GM19238 (cell line): Measurements from ENCODE around the gene PARD3B.

ENCODE experiments used
- DNase-seq: peaks from one replicate; pipeline ENCODE4 v3.0.0; 2011; ENCODE audit warnings: low spot score; ENCODE audit not compliant: insufficient read length

PARD3B gene

DNA sequence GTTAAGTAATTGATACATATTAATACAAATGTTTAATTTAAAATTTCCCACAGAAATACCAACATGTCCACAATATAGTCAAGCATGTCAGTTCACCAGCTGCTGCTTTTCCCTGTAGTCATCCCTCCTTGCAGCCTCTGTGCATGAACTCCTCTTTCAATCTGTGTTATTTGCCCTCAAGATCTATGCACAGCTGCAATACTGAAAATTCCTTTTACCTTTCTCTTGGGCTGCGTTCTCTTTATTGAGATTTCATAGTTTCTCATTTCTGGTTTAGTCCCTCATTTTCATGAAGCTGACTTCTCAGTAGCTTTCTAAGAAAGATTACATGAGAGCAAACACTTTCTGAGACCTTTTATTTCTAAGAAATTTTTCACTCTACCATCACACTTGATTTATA is 464.9 kb downstream of the PARD3B start:
- DNase-seq, result no peak

DNA sequence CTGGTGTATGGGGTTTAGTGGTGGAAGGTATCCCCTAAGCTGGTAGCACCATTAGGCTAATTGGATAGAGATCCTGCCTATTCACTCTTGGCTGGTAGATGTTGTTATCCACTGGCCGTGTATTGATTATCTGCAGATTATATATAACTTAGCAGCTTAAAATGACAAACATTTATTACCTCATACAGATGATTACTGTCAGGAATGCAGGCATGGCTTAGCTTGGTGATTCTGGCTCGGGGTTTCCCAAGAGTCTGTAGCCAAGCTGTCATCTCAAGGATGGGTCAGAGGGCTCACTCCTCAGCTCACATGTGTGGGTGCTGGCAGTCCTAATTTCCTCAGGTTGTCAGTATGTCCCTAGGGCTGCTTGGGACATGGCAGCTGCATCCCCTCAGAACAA is 465.8 kb downstream of the PARD3B start:
- DNase-seq, result no peak

DNA sequence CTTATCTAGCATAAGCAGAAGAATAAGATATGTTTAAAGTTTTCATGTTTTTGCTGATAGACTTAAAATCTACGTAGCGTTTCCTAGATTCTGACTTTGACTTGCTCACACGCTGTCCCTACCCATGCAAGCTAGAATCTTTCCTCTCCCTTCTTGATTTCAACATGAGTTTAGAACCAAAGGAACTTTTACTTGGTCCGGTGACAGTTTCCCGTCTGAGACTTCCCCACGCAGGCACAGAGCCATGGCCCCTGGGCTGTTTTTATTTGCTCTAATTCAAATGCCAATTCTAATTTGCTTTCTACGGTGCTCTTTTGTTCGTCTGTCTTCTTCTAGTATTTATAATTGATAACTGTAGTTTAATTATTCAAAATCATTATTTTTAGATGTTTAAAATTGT is 467.7 kb downstream of the PARD3B start:
- DNase-seq, result no peak

DNA sequence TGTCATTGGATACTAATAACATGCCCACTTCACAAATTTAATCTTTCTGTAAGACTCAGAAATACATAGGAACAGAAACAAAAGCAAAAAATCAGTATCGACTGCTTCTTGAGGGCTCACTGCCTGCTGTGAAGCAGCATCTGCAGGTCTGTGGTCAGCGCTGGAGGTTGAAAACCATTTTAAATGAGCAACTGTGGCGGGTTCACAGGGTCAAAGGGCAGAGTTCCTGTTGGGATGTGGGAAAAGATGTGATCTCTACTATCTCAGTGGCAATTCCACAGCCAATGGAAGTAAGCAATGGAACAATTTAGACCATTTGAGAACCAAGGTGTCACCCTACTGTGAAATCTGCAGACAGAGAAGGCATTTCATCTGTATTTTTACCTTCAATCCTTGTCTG is 468.3 kb downstream of the PARD3B start:
- no peak for DNase-seq

DNA sequence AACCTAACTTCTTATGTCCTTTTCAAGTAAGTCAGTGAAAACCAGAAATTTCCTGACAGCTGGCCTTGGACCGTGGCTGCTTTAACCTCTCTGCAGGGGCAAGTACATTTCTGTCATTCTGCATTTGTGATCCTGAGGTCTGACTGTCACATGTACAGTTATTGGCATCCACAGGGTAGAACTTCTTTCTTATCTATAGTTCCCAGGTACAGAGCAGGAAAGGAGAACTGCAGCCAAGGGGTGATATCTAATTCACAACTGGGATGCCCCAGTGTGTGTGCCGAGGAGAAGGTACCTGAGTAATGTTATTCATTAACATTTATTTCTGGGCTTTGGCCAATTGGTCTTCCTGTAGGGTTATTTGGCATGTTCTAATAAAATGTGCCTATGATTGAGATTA is 468.9 kb downstream of the PARD3B start:
- no peak for DNase-seq

DNA sequence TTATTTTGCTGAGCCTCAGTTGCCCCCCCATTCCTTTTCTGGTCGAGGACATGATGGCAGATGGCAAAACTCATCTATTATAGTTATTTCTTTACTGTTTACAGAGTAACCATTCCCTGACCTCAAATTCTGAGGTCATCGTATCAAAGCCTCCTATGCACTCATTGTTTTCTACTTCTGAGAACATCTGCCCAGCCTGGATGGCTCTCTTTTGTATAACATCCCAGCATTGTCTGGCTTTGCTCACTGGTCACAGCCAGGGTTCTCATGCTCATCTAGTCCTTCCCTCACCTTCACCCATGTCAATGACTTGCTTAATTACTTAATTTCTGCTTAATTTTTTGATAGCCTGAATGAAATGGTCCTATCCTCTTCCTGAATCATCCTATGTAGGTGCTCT is 472.1 kb downstream of the PARD3B start:
- no peak for DNase-seq

DNA sequence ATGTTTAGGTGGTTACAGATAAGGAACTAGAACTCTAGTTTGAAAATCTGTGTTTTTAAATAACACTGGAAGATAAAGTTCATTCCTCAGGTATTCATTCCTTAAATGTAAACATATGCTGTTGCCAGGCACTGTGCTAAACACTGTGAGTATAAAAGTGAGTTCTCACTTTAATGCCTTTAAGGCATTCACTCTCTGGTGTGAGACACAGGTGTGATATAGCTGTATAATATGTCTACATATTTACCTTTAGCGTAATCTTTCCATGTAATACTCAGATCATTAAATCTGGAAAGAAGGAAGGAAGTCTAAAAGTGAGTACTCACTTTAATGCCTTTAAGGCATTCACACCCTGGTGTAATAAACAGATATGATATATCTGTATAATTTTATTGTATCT is 472.6 kb downstream of the PARD3B start:
- no peak for DNase-seq

DNA sequence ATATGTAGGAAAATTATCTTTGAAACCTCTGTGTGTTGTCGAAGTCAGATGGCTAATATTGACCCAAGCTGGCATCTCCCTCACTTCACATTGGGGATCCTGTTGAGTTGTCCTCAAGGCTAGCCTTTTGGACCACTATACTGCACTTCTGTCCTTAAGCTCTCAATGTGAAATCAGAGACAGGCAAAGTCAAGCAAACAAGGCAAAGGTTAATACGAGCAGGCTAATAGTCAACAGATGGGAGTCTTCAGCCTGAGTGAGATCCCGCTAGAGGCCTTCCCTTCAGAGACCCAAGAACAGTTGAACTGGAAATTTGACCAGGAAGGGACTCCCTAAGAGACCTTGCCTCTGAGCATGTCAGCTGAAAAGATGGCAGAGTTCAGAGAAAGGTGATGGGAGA is 475.4 kb downstream of the PARD3B start:
- no peak for DNase-seq

DNA sequence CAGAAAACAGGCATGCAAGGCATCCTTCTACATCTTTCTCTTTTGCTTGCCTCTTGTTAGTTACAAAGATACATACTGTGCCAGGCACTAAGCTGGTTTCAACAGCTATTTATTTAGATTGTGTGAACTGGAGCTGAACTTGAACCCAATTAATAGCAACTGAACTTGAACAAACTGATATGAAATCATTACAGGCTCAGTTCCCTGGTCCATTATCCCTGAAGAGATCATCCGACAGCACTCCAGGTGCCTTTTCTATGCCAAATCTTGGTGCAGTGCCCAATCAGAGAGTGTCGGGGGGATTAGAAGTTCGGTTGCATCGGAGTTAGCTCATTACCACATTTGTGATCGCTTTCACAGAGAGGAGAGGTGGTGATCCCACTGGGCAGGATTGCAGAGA is 477.6 kb downstream of the PARD3B start:
- DNase-seq, result no peak

DNA sequence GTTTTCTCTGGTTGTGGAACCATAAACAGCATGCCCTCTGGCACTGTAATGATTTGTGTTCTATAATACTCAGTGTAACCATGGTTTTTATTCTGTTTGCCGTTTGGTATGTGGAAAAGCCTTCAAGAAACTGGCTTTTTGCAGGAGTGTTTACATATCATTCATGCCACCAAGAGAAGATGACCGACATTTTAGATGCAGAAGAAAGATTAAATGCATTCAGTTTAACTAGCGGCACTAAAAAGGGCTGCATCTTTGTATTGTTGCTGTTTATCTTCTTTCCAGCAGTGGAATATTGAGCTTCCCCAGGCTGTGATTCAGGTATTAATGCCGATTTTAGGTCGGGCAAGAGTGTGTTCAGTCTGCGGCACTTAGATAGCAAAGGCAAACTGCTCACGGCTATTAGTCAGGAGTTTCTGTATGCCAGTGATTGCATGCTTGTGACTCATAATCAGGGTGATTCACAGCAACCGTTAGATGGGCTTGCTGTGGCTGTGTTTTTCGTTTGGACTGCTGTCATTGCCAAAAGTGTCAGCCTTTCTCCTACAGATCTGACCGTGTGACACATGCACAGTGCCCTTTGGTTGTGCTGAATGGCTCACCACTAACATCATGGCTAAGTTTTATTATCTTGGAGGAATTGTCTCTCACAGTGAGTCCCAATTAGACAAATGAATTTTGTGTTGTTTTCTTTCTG is 479.7 kb downstream of the PARD3B start:
- no peak for DNase-seq

DNA sequence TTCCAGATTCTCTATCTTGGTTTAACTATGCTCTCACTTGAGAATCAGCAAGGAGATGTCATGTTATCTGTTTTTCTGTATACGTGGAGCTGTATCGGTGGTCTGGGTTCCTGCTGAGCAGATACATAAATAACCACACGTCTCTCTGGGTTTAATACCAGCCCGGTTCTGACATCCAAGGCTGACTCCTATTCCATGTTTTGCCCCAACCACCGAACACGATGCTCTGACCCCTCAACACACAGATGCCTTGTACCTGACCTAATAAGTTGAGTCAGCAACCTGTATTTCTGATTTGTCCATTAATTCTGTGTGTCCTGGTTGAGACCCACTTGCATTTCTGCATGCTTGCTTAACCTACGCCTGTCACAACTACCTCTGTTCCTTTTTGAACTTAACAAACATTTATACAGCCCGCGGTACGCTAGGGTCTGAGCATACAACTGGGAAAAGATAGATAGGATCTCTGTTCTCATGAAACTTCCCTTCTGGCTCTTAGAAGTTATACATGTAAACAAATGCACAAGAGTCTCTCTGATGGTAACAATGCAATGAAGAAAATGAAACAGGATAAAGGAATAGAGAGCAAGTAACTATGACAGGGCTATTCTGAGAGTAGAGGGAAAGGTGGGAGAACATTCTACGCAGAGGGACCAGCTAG is 480.4 kb downstream of the PARD3B start:
- no peak for DNase-seq

DNA sequence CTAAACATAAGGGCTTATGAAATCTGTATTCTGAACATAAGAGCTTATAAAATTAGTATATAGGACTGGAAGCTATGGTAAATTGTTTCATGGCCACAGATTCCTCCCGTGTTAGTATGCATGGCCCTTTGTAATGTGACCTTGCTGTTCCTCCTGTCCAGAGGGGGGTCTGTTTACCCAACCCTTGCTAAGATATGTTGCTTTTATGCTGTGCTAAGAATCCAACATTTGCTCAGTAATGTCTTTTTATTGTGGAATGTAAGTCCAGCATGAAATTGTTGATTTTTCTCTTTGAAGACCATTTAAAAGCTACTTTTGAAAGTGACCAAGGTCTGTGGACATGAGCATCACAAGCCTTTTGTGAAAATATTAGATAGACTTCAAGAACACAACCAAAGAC is 485.4 kb downstream of the PARD3B start:
- DNase-seq, result no peak

DNA sequence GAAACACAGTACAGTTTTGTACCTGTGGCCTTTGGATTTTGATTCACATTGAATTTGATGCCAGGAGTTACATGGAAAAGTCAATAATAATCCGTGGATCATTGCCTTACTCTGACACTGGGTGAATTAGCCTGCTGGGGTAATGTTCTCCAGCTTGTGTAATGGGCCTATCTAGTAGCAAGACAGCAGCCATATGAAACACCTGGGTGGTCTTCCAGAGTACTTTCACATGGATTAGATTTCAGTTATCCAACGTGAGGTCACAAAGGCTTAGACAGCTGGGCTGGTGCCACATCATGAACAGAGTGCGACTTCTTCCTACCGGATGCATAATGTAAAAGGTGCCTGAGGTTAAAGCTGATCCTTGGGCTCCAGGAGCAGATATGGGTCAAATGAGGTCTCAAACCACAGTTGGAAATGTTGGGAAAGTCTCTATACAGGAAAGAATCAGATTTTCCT is 486.8 kb downstream of the PARD3B start:
- DNase-seq, result no peak

DNA sequence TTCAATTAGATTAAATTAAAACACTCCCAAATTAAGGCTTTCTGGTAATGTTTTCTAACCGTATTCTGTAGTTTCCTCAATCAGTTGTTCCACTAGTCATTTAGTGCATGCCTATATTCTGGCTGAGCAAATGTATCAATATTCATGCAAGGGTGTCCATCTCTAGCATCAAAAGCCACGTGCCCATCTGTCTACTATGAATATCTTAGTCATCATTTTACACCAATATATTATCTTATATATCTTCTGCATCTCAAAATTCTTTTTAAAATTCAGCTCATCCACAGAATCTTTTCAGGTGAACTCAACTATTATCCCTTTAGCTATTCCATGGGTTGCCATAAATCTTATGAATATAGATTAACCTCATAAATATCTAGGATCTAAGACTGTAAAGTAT is 488.2 kb downstream of the PARD3B start:
- DNase-seq, result no peak

DNA sequence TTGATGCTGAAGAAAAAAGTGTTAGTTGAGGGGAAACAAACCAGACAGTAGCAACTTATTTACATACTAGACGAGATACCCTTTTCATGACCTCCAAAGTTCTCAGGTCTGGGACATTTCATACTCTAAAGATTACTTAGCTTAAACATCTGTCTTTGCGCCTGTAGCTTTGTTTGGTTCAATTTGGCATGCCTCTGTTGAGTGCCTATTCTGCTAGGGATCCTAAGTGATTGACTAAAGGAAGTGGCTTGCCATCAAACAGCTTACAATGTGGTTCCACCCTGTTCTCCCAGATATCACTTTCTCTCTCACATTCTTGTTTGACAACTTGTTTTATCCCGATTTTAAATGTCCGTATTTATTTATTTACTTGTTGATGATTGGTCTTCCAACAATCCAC is 488.8 kb downstream of the PARD3B start:
- DNase-seq, result no peak

DNA sequence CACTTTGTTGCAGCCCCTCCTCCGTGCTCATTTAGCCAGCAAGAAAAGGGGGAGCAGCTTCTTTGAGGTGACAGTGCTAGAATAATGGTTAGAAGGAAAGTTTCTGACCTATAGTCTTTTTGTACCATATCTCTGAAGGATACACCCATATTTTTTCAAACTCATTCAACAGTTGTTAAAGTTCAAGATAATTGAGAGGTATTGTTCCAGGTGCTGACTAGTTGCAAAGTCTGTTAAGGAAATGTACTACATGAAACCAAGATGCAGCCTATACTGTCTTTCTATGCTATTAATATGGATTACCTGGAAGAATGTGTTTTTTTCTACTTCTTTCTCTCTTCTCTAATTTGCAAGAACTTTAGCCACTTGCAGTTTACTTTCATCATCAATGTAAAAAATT is 495.0 kb downstream of the PARD3B start:
- no peak for DNase-seq

DNA sequence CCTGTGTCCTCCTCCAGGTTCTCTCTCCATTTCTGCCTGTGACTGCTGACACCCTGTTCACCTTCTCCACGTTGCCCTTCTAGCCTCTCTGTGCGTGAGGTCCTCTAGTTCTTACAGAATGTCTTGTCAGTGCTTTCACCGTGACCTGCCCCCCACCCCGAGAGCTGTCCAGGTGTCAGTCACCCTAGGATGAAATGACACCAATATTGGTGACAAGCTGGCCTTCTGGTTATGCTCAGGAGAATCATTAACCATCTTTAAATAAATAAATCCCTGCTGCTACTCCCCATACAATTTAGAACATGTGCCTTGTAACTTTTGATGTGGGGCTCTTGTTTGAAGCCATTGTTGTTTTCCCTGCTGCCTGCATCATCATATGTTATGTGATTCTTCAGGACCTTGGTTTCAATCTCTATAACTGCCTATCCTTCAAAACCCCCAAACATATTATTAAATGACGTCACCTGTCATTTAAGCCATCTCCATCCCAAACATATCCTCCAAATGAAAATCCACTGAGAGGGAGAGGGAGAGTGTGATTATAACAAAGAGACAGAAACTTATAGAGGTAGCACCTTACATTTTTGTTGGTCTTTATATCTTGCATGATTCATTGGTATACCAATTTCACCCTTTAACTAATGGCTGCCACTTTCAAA is 496.3 kb downstream of the PARD3B start:
- DNase-seq, result no peak

DNA sequence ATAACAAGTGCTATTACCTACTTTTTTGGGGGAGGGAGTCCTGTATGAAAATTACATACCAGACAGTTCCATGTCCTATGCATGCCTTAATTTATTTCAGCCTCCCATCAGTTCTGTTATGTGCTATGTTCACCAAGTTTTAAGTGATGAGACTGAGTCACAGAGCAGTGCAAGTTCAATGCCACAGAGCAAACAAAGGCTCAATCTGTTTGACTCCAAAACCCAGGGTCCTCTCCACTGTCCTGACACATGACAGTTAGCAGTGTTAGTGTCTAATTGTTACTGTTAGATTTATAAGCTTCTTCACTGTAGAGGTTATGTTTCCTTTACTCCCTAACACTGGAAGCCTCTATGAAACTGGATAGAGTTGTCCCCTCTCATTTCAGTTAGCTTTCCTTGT is 498.0 kb downstream of the PARD3B start:
- no peak for DNase-seq

DNA sequence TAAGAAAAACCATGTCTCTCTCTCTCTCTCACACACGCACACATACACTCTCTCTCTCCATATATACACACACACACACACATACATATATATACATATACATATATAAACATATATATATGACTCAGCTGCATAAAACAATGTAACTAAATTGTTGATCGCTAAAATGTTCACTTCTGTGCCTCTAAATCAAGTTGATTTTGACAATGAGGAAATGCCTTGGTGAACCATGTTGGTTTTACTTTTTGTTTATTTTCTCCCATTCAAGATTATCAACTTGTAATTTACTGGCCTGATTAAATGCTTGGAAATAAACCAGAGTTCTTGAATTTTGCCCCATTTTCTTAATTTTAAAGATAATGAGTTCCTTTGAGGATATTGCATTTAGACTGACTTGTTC is 500.4 kb downstream of the PARD3B start:
- DNase-seq, result no peak

DNA sequence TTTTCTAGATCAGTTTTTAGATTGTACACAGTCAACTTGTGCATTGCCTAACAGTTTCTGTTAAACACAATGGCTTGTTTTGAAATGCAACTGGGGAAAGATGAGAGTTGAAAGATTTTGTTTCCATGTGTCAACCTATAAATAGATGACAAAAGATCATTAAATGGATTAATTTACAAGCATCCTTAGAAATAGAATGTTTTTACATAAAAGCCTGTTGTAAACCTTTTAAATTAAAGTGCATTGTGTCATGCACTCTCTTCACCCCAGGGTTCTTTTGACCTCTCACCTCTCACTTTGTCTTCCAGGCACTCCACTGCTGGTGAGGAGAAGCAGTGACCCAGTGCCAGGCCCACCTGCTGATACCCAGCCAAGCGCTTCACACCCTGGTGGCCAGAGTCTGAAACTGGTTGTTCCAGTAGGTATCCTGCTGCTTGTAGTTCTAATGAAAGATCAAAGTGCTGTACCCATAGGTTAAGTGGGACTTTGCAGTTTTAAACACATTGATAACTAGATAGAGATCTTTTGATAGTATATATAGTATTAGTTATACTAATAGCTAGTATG is 502.1 kb downstream of the PARD3B start:
- DNase-seq, result no peak

DNA sequence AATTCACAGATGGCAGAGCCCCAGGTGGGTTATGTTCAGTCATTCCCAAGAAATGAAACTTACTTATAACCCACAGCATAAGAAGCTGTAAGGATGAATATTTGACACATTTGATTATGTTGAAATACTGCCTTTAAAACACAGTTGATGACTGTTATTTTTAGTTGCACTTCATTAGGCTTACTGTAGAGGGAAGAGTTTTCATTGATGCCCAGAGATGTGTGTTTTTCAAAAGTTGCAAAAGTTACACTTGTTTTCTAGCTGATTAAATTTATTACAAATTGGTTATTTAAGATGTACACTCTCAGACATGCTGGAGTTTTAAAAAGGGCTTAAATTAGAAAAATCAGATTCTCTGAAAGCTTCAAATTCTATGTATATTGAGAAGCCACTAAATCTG is 506.1 kb downstream of the PARD3B start:
- DNase-seq, result no peak

DNA sequence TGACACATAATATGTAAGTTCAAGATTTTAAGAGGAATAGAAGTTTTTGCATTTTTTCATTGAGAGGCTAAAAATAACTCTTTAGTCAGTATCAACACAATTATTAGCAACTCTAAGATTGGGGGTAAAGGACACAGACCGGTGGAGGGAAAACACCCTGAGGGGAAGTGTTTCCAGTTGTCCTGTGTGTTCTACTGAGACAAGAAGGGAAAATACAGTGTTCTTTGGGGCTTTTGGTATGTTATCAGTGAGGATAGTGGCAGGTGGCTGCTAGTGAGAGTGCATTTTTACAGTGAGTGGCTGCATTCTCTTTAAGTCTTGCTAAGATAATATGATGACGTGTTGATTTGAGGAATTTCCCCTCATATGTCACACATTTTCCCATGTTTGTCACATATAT is 507.5 kb downstream of the PARD3B start:
- DNase-seq, result no peak
